HG03521 (cell line): ENCODE results near the gene COX15.
"Not testable (repeated sequence)": the region's sequence is repeated elsewhere in the genome, so short reads cannot be mapped to it uniquely, and the experiment has no call there.

Experiments
- ATAC-seq: cut with Tn5 transposase; IDR thresholded peaks from one replicate; pipeline ENCODE4 v1.9.1; 2021; ENCODE audit warnings: mild to moderate bottlenecking, moderate library complexity; ENCODE audit not compliant: unreplicated experiment

The COX15 gene

DNA sequence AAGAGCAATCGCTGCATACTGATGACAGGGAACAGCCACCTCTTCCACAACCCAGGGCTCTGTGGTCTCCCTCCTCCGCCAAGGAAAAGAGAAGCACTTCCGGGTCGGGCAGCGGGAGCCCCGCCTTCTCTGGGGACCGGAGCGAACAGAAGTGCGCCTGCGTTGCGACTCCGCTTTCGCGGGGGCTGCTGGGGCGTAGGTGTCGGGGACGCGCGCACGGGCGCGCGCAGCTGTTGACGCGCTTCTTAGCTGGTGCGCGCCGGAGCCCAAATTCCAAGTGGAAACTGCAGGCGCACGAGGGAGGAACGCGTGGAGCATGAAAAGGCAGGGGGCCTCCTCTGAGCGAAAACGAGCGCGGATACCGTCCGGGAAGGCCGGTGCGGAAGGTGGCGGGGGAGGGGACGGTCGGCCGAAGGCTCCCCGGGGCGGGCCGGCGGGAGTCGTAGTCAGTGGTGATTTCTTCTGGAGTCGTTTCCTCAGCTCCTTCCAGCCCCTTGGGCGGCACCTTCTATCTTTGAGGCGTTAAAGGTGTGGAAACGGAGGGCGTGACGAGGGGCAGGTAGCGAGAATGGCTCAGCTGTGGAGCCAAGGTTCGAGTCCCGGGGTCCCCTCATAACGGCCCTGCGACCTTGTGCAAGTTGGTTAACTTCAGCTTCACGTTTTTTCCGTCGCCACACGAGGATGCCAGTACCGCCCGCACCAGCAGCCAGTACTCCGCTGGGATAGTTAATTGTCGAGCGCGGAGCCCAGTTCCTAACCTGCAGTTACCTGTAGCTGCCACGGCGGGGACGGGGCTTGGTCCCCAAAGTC, at the start of gene COX15, which contains the start of gene CUTC:
Gene COX15 (minus strand): TSS at position 95 of the 810 bp plus-strand sequence. CDS start 78 bp downstream, at position 17.
Gene CUTC (plus strand): TSS at position 202 of the 810 bp plus-strand sequence. CDS start 115 bp downstream, at position 317.
- peak; percentile 92 for ATAC-seq

DNA sequence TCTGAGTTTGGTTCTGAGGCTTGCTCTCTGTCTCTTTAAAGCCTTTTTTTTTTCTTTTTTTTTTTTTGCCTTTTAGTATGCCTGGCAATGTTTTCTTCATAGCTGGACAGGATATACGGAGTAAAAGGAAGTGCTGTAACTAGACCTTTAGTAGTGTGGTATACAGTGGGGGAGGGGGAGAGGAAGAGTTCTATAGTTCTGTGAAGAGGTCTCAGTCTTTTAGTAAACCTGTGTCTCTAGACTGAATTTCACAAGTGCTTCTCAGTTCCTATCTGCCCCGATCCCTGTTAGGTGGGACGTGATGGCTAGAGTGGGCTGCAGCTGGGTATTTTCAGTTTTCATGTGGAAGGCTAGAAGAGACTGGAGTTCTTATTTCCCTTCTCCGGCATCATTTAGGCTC, 47.4 kb upstream of the COX15 start:
- no peak for ATAC-seq

DNA sequence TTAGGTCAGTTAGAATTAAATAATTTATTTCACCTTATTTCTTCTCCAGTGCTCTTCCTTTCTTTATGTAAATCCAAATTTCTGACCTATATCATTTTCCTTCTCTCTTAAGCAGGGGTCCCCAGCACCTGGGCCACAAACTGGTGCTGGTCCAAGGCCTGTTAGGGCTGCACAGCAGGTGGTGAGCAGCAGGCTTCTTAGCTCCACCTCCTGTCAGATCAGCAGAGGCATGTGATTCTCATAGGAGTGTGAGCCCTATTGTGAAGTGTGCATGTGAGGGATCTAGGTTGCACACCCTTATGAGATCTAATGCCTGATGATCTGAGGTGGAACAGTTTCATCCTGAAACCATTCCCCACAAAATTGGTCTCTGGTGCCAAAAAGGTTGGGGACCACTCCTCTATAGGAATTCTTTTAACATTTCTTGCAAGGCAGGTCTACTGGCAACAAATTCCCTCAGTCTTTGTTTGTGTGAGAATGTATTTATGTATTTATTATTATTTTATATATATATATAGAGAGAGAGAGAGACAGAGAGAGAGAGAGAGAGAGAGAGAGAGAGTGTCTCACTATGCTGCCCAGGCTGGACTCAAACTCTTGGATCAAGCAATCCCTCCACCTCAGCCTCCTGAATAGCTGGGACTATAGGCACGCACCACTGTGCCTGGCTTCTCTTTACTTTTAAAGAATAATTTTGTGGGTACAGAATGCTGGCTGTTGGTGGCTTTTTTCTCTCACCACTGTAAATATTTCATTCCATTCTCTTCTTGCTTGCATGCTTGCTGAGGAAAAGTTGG, 46.2 kb upstream of the COX15 start:
- ATAC-seq = no peak

DNA sequence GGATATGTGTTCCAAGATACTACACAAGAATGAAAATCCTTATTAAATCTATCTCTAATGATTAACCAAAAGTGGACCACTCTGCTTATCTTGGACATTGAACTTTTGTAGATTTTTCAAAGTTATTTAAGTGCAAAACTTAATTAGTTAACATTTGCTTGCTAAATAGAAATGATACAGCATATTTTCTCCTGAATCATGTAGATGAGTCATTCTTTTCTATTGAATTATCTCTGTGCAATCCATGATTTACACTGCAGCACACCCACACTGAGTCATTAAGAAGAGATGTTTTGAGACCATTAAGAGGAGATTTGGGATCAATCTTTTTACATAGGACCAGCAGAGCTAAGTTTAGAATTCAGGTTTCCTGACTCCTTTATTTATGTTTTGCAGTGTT, 43.9 kb upstream of the COX15 start:
- no peak for ATAC-seq

DNA sequence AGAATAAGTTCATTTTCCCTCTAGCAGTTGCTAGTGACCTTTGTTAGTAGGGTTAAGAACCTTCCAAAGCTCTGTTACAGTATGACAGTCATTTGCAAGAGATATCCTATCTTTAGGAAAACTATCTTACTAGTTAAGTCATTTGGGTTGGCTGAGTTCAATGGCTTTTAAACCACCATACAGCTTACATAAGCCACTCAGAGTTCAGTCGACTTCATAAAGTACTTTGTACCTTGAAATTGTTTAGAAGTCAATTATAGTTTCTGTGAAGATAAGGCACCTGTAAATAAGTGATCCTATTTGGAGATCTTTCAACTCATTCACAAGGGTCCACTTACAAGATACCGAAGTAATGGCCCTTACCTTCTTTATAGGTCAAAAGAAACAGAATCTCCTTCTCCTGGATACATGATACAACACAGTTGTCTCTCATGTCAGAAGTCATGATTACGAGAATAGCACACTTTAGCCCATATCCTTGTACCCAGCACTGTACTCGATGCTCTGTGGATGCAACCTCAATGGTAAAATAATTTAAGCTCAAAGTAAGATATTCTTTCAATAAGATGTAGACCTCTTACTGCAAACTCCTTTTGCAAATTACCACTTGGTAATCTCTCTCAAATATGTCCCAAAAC, 38.6 kb upstream of the COX15 start:
- no peak for ATAC-seq

DNA sequence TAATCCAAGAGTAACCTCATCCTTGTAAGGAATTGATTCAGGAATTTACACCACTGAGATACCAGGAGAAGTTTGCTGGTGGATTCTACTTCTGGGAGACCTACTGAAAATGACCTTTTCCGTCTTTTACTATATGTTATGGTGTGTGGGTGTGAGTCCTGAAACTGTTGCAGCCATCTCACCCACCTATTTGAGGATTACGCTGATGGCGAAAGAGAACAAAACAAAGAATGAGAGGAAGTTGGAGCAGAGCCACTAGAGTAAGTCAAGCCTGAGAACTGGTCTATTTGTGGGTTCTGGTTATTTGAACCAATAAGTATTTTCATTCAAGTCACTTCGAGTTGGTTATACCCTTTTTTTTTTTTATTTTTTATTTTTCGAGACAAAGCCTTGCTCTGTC, 37.8 kb upstream of the COX15 start:
- no peak for ATAC-seq

DNA sequence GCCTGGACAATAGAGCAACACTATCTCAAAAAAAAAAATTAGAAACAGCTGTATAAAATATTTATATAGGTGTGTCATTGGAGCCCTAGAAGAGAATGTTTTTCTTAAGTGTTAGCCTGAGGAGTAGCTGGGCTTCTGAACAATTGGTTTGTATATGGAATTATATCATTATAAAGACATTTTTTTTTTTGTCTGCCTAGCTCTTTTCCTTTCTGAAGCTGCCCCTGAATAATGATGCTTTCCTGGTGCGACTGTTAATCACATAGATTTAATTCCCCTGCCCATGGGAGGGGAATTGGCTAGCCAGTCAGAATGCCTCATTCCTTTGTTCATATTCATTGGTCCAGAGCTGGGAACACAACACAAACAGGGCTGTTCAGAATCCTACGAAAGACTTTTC, 36.6 kb upstream of the COX15 start:
- ATAC-seq = no peak

DNA sequence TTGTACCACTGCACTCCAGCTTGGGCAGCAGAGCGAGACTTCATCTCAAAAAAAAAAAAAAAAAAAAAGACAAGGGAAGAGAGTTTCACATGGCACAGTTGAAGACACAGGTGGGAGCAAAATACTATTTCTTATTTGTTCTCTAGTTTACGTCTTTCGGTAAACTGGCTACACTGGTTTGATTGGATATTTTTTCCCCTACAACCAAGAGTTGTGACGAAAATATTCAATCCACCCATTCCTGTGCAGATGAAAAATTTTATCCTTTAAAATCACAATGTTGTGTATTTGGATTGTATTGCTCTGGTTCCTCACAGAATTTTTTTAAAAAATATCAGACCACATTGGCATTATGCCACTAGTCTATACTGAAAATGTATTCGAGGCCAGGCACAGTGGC, 36.0 kb upstream of the COX15 start:
- no peak for ATAC-seq

DNA sequence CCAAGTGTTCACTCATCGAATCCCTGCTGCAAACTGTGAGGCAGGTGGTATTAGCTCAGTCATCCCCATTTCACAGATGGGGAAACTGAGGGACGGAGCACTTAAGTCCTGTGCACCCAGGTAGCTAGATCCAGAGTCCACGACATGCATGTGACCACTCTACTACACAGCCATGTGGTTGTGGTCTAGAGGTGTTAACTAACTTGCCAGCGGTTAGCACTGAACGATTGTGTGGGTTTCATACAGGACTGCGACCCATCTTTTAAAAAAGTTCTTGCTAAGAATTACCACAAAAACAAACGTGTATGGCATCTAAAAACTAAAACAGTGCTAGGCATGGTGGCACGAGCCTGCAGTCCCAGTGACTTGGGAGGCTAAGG, 34.4 kb upstream of the COX15 start:
- peak; percentile 80 for ATAC-seq

DNA sequence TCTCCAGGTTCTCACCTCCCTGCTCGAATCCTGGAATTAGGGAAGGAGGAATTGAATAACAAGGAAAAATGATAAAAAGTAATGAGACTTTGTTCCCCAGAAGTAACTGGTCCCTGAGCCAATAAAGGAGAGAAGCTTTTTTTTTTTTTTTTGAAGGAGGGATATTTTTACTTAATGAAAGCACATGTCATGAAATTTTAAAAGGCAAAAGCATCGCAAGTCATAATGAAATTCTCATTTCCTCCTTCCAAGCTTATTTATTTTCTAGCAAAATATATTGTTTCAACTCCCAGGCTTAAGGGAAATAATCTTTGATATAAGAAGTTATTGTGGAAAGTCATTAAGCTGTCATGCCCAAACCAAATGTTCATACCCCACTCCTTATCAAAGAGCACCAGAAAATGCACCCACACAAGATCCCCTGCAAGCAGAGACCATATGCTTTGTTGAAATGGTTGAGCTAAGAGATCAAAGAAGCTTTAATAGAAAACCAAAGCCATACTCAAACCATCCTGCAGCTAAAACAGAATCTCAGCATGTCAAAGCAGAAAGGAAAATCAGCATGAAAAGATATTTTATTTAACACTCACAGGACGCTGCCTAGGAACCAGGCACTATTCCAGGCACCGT, 33.9 kb upstream of the COX15 start:
- ATAC-seq = peak; percentile 27

DNA sequence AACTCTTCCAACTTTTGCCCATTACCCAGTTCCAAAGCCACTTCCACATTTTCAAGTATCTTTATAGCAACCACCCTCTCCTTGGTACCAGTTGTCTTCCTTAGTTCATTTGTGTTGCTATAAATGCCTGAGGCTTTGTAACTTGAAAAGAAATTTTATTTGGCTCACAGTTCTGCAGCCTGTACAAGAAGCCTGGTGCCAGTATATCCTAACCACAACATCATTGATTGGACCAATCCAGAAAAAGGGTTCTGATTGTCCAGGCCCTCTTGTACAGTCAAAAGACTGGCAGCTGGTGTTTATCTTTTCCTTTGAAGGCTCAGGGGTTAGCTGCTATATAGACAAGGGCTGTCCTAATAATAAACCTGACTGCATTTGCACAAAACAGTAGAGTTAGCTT, 29.4 kb upstream of the COX15 start:
- no peak for ATAC-seq

DNA sequence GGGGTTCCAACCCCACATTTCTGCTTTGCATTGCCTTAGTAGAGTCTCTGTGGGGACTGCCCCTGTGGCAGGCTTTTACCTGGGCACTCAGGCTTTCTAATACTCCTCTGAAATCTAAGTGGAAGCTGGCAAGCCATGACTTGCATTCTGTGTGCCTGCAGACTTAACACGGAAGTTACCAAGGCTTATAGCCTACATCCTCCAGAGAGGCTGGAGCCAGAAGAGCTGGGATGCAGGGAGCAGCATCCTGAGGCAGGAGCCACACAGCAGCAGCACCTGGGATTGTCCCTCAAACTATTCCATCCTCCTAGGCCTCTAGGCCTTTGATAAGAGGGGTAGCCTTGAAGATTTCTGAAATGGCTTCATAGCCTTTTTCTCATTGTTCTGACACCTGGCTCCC, 28.4 kb upstream of the COX15 start:
- no peak for ATAC-seq

DNA sequence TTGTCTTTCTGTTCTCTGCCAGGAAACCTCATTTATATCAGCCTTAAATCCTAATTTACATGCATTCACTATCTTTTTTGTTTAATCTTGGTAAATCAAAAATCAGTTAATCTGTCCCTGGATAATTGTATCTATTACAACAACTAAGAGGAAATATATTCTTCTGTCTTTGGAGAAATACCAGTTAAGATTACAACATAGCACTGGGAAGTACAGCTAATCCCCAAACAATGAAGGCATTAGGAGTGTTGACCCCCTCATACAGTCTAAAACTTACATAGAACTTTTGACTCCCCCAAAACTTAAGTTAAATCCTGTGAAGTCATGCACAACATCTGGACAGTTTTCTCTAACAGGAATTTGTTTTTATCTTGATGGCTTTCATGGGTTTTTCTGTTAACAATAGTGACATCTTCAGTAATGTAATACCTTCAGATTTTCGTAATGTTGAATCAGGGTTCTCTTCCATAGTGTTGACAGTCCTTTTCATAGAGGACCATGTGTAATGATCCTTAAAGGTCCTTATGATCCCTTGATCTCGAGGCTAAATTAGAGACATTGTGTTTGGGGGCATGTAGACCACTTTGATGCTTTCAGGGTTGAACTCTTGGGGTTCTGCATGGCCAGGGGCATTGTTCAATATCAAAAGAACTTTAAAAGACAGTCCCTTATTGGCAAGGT, 26.4 kb upstream of the COX15 start:
- ATAC-seq = no peak

DNA sequence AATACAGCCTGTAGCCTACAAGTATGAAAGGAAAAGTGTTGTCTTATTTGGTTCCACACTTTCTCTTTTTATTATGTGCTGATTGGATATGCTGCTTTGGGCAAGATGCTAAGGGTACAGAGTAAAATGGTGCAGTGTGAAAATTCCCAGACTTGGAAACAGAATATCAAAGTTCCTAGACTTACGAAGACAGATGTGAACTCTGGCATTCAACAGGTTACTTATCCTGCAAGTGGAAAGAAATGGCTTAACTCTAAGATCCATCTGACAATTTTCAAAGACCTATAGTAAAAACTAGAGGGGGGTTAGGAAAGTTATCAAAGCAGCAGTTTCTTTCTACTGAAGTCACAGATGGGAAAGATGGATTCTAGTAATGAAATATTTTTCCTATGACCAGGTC, 24.2 kb upstream of the COX15 start:
- no peak for ATAC-seq

DNA sequence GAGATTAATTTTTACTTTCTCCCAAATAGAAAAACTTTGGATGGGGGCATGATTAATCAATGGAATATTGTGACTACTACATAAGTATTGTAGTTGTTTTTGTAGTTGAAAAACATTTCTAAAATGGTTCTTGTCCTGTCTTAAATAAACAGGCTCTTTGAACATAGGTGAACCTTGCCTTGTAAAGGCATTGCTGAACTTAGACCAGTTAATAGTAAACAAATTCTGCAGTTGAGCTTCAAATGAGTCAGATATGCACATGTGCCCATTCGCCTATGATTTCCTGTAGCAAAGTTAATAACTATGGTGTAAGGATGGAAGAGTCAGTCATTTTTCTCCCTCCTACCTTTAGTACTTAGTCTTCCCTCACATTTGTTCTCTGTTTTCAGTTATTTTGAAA, 22.7 kb upstream of the COX15 start:
- ATAC-seq = no peak

DNA sequence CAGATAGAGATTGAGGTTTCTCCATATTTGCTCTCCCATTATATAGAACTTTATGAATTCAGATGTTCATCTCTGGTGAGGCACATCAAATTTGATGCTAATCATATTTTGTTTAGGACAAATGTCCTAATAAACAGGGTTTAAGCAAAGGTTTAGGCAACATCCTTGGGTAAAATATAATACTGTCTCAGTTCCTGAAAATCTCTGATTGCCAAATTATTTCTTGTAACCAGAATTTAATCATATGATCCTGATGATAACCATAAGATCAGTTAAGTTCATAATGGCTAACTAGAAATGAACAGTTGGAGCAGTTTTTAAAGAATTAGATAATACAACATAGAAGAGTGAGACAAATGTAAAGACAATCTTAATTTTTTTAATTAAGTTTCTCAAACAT, 18.7 kb upstream of the COX15 start:
- ATAC-seq = no peak

DNA sequence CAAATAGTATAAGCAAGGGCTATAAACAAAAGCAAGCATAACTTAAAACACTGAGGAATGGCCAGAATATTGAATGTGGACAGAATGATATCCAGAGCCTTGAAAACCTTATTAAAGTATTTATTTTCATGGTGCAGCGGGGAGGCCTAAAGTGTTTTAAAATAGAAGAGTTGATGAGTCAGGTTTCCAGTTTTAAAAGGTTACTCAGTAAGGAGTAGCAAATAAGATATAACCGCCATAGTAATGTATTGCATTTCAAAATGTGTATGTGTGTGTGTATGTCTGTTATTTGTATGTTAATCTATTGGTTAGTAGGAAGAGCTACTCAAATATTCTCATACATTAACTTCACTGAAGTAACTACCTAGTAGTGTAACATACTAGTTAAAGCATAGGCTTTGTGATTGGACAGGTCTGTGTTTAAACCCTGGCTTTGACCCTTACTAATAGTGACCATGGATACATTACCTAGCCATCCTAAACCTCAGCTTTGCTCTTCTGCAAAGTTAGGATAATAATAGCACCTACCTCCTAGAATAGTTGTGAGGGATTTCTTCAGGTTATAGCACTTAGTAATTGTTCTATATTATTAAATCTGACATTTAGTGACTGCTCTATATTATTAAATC, 17.0 kb upstream of the COX15 start:
- ATAC-seq = no peak

DNA sequence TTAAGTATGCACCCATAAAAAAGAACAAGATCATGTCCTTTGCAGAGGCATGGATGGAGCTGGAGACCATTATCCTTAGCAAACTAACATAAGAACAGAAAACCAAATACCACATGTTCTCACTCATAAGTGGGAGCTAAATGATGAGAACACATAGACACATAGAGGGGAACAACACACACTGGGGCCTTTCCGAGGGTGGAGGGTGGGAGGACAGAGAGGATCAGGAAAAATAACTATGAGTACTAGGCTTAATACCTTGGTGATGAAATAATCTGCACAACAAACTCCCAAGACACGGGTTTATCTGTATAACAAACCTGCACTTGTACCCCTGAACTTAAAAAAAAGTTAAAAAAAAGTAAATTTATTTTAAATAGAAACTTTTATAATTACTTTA, 14.2 kb upstream of the COX15 start:
- ATAC-seq = not testable (repeated sequence)

DNA sequence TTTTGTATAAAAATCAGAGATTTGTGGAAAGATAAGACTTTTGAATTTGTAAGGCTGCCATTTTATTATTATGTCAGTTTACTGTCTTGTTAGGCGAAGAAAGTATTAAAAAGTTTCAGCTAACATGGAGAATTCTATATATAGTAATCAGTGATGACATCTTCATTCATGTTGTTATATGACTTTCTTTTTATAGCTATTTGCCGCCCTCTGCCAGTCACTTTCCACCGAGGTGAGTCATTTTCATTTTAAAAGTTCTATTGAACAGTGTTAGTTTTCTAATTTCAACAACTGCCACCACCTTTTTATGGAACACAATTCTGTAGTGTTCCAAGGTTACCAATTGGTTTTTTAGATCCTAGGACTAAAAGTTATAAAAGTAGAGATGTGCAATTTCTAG, 11.9 kb upstream of the COX15 start:
- no peak for ATAC-seq

DNA sequence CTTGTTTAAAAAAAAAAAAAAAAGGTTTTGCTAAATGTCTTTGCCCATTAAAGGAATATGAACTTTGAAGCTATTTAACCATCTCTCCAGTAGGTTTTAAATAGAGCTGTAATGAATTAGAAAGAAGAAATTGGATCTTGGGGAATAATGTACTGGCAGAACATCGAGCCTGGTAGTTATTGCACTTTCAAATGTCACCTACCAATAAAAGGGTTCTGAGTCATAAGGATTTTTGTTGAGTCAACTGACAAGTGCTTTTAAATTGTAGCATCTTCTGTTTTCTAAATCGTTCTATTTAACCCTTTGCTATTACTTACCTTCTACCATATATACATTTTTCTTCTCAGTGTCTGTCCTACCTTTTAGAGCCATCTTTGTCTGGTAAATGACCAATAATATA, 10.8 kb upstream of the COX15 start:
- ATAC-seq = no peak
